Glutamatergic neuron (in vitro differentiated cells): ENCODE measurements around the gene MYBPH. TPM values are rescaled to one million over a fixed set of nuclear protein-coding genes. Genes with fewer than 3 reads are reported as not detected.

ENCODE experiments used
- DNase-seq: peaks from one replicate; pipeline ENCODE4 v3.0.0; 2022
- H3K27ac Mint-ChIP-seq: one replicate; pipeline ENCODE4 v1.8.0; 2020; ENCODE audit warnings: mild to moderate bottlenecking, mixed read lengths, inconsistent platforms; ENCODE audit not compliant: unreplicated experiment
- H3K27me3 Mint-ChIP-seq: one replicate; pipeline ENCODE4 v1.8.0; 2020; ENCODE audit warnings: mild to moderate bottlenecking, moderate library complexity, mixed read lengths, inconsistent platforms; ENCODE audit not compliant: unreplicated experiment
- H3K36me3 Mint-ChIP-seq: one replicate; pipeline ENCODE4 v1.8.0; 2020; ENCODE audit warnings: mild to moderate bottlenecking, mixed read lengths, inconsistent platforms; ENCODE audit not compliant: unreplicated experiment
- H3K4me1 Mint-ChIP-seq: one replicate; pipeline ENCODE4 v1.8.0; 2020; ENCODE audit warnings: mild to moderate bottlenecking, low read depth, mixed read lengths, inconsistent platforms; ENCODE audit not compliant: unreplicated experiment
- H3K4me3 Mint-ChIP-seq: one replicate; pipeline ENCODE4 v1.8.0; 2020; ENCODE audit warnings: mild to moderate bottlenecking, mixed read lengths, inconsistent platforms; ENCODE audit not compliant: unreplicated experiment
- H3K9me3 Mint-ChIP-seq: one replicate; pipeline ENCODE4 v1.8.0; 2020; ENCODE audit warnings: mild to moderate bottlenecking, moderate library complexity, mixed read lengths, inconsistent platforms; ENCODE audit not compliant: unreplicated experiment
- total RNA-seq: library from RNA; stranded (reverse); fragmentation: NEBNext Ultra II Directional; extraction: Animal tissue kit (Norgen Biotek cat#: 25700); gene quantifications from one replicate; pipeline ENCODE4 v1.2.1, GENCODE V29; 2021; ENCODE audit not compliant: unreplicated experiment
- TF ChIP-seq, protein P1 (sequence below): fragments of 200-600 bp; sonication (generic); IDR thresholded peaks from one replicate; pipeline ENCODE4 v1.5.0; 2021; ENCODE audit not compliant: partially characterized antibody, unreplicated experiment

Gene MYBPH
- total RNA-seq, 1 donor from 2014 or later: not detected

DNA sequence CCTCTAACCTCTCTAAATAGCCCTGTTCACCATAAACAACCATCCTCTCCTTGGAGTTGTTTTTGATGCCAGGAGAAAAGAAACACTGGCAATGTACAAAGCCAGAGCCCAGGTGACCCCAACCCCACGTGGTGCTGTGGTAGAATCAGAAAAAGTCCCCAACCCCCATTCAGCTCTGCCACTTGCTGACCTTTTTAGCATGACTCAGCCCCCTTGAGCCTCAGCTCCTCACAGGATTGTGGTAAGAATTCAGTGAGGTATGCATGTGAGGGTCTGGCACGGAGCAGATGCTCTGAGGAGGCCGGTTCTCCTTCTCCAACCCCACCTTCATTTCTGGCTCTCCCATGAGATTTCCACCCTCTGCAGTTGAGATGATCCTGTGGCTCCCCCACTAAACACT is 22.0 kb upstream of the MYBPH start:
- peaks cover 8% of the 10 kb centered on the region for H3K27me3 Mint-ChIP-seq
- H3K4me1 Mint-ChIP-seq: peaks cover 4% of the 10 kb centered on the region
- H3K9me3 Mint-ChIP-seq: peaks cover 2% of the 10 kb centered on the region
- DNase-seq: no peak
- TF ChIP-seq, protein P1, sequence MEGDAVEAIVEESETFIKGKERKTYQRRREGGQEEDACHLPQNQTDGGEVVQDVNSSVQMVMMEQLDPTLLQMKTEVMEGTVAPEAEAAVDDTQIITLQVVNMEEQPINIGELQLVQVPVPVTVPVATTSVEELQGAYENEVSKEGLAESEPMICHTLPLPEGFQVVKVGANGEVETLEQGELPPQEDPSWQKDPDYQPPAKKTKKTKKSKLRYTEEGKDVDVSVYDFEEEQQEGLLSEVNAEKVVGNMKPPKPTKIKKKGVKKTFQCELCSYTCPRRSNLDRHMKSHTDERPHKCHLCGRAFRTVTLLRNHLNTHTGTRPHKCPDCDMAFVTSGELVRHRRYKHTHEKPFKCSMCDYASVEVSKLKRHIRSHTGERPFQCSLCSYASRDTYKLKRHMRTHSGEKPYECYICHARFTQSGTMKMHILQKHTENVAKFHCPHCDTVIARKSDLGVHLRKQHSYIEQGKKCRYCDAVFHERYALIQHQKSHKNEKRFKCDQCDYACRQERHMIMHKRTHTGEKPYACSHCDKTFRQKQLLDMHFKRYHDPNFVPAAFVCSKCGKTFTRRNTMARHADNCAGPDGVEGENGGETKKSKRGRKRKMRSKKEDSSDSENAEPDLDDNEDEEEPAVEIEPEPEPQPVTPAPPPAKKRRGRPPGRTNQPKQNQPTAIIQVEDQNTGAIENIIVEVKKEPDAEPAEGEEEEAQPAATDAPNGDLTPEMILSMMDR: no peak
- H3K27ac Mint-ChIP-seq: no peak overlapping the region
- H3K36me3 Mint-ChIP-seq: peaks cover 4% of the 10 kb centered on the region
- no peak overlapping the region for H3K4me3 Mint-ChIP-seq

- H3K9me3 Mint-ChIP-seq: no peaks in the 10 kb centered on the region
- H3K4me3 Mint-ChIP-seq: no peak overlapping the region
- DNase-seq: no peak
- TF ChIP-seq, protein P1: no peak
- no peak overlapping the region for H3K27ac Mint-ChIP-seq
- peaks cover 6% of the 10 kb centered on the region for H3K4me1 Mint-ChIP-seq
- peaks cover 4% of the 10 kb centered on the region for H3K36me3 Mint-ChIP-seq
- H3K27me3 Mint-ChIP-seq: peaks cover 7% of the 10 kb centered on the region
Observed at GRCh38 chr1:203196371-203196770, 20.7 kb upstream of the MYBPH start.

- TF ChIP-seq, protein P1: no peak
- Mint-ChIP-seq H3K36me3 (peaks cover 6% of the 10 kb centered on the region), H3K4me1 (peaks cover 7% of the 10 kb centered on the region), H3K9me3 (no peaks in the 10 kb centered on the region), H3K27me3 (peaks cover 2% of the 10 kb centered on the region), H3K27ac (no peak overlapping the region), H3K4me3 (no peak overlapping the region)
- no peak for DNase-seq
Observed at GRCh38 chr1:203190949-203191348, 15.3 kb upstream of the MYBPH start.

DNA sequence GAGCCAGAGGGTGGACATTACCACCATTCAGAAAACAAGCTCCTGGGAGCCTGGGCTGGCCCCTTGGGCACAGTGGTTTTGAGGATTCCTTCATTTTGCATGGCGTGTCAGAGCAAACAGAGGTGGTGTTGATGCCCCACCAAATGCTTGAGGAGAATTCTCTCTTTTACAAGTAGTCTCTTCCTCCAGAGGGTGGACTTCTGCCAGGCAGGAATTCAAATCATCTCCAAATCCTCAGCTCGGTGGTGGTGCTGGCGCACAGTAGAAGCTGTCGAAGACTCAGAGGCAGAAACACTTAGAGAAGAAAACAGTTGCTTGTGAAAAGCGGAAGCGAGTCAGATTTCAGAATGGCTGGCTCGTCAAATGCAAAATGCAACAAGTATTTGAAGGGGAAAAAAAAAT is 14.3 kb upstream of the MYBPH start:
- Mint-ChIP-seq H3K9me3 (no peaks in the 10 kb centered on the region), H3K4me3 (no peak overlapping the region), H3K36me3 (peaks cover 6% of the 10 kb centered on the region), H3K4me1 (peaks cover 7% of the 10 kb centered on the region), H3K27me3 (peaks cover 5% of the 10 kb centered on the region), H3K27ac (no peak overlapping the region)
- TF ChIP-seq, protein P1: no peak
- DNase-seq: no peak

DNA sequence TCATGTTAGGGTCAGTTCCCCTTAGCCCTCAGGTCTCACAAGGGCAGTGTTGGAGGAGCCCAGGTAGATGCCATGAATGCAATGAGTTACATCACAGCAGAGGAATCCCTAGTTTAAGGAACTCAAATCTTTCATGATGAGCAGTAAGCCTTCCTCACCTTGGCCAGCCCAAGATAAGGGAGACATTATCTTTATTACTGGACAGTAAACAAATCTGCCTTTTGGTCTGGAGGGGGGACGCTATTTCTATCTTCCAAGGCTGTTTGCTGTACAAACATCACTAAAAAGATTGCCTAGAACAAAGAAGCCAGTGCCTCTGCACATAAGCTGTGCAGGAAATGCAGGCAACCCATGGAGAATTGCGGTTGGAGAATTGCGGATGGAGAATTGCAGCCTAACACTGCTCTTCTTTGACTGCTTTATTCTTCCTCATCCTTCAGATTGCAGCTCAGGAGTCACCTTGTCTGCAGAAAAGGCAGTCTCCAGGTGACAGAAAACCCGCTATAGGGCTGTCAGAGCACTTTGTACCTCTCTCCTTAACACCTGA is 13.1 kb upstream of the MYBPH start:
- TF ChIP-seq, protein P1: no peak

More for the DNA sequence above, 13.1 kb upstream of the MYBPH start:
- Mint-ChIP-seq H3K27me3 (peaks cover 5% of the 10 kb centered on the region), H3K4me1 (peaks cover 7% of the 10 kb centered on the region), H3K36me3 (peaks cover 6% of the 10 kb centered on the region), H3K9me3 (no peaks in the 10 kb centered on the region), H3K27ac (no peak overlapping the region), H3K4me3 (no peak overlapping the region)
- no peak for DNase-seq
